HG03175 (cell line): ENCODE measurements around the gene IGFBP3.

Experiments
- ATAC-seq: cut with Tn5 transposase; IDR thresholded peaks from one replicate; pipeline ENCODE4 v1.9.1; 2021; ENCODE audit warnings: mild to moderate bottlenecking, moderate library complexity; ENCODE audit not compliant: unreplicated experiment

Gene IGFBP3

GRCh38 chr7:45923290-45923689 is 2.2 kb upstream of the IGFBP3 start:
- no peak for ATAC-seq

GRCh38 chr7:45922810-45923209 is 1.7 kb upstream of the IGFBP3 start:
- no peak for ATAC-seq

DNA sequence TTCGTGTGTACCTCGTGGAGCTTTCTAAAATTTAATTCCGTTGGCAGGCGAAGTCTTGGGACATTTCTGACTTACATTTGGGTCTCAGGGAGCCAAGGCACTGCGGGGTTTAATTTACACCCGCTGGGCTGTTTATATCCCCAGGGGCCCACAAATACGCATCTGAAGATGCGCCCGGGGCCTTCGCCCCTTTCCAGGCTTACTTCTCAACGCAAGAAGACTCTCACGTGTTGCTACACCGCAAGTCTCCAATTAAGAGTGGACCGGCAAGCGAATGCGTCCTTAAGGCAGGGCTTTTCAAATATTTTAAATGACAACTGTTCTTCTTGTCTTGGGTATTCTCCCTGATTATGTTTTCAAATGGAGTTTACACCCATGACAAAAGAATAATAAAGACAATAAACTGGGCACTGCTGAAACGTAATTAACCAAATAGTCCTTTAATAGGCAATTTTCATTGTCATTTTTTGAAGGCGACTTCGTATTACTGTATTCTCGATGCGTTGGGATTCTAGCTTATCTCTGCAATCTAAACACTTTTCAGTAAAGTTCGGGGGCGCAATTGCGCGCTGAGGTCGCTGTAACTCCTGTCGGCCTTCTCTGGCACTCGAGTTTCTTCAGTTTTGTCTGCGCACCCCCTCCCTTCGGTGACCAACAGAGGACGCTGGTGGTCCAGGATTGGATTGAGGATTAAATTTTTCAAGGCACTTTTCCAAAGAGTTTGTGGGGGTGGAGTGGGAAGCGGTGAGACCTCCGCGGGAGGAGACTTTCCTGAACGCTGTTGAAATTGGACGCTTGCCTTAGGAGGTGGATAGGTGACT is 837 bp upstream of the IGFBP3 start:
- ATAC-seq, result no peak

DNA sequence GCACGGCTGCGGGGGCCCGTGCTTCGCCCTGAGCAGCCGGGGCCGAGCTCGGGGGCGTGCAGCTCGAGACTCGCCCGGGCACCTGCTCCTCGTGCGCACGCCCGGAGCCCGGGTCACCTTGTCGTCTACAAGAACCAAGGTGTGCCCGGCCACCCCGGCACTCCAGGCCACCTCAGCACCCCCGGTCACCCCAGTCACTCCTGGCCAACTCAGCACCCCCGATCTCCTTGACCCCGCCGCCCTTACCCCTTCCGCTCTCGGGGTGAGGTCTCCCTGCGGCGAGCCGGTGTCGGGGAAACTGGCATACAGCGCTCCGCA is 268 bp upstream of the IGFBP3 start:
- no peak for ATAC-seq

DNA sequence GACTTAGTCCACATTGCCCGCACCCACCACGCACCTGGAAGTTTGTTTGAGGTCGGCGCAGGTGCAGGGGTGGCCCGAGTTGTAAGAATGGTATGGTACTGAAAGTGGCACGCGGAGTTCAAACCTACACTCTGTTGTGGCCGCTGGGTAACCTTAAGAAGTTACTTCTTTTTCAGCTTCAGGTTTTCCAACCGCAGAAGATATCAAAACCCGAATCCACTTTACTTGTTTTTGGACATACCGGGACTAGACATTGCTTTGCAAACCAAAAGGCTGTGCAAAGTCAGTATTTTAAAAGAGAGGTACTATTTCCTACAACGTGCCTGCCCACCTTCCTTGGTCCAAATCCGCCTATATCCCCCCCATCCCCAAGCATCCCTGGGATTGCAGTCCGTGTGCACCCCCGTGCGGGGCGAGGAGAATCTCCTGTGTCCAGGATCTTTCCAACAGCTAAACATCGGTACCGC is 1.0 kb downstream of the IGFBP3 start:
- ATAC-seq, result no peak

DNA sequence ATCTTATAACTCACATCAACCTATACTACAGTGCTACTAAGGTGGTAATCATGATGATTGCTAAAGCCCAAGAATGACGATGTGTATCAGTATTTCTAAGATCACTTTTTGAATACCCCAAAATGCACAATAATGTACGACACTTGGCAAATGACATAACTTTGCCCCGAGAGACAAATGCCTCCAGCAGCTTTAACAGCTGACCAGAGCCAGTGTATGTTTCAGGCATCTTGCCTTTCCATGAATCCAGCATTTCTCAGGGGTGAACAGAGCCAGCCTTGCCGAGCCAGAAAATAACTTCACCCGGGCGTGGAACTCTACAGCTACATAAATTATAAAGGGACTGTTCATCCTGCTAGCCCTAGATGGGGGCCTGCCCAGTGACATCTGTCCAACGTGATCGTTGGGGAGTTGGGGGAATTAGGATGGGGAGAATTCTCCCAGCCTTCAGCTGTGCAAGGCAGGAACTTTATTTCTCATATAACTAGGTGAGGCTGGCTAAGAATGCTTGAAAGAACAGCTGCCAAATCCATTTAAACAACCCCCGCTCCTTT is 1.8 kb downstream of the IGFBP3 start:
- no peak for ATAC-seq

DNA sequence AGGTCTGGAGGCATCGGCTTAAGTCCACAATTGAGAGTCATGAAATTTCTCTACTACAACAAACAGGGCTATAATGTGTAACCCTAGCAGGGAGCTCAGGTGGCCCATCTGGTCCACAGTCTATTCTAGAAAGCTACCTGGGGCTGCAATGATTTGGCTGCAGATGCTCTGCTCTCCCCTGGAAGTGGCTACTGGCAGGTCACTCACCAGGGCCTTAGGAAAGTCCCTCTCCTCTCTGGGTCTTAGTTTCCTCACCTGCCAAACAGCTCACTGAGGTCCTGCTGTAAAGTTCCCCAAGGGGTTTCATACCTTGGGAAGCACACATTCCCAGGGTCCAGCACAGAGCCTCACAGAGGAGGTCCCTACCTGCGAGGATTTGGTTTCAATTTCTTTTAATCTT is 2.5 kb downstream of the IGFBP3 start:
- no peak for ATAC-seq

DNA sequence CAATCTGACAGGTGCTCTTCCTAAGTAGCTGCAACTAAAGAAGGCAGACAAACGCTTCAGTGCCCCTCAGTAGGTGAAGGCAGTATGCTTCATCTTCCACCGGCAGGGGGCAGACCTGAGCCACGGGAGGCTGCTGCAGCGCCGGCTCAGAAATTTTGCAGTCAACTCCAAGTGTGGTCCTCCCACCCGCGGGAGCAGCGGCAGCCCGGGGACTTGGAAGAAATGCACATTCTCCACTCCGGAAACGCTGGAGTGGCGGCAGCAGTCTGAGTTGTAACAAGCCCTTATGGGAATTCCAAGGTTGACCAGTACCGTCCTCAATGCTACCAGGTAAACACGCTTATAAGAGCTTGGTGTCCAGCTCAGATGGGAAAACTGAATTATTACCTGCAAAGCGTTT is 3.4 kb downstream of the IGFBP3 start:
- ATAC-seq, result peak; percentile 81

DNA sequence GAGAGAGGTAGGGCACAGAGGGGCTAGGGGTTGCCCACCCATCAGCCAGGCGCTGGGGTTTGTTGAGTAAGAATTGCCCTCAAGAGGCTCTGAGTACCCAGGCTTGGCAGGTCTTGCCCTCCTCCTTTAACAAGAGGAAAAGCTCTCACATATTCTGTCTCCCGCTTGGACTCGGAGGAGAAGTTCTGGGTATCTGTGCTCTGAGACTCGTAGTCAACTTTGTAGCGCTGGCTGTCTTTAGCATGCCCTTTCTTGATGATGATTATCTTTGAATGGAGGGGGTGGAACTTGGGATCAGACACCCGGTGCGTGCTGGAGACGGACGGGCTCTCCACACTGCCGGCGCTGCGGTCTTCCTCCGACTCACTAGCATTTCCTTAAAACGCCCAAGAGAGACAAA is 4.0 kb downstream of the IGFBP3 start:
- ATAC-seq, result no peak

DNA sequence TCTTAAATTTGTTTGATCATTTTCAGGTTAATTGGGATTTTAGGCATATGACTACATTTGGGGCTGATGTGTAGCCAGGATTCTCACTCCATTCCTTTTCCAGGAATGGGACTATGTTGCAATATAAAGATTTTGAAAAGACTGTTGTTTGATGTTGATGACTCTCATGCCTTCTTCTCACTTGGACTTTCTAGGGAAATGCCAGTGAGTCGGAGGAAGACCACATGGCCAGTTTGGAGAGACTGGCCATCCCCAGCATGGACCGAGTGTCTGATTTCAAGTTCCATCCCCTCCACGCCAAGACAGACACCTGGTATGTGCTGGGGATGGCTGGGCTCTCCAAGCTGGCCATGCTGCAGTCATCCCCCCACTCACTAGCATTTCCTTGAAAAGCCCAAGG is 5.5 kb downstream of the IGFBP3 start:
- ATAC-seq, result no peak

GRCh38 chr7:45914911-45915310 is 6.2 kb downstream of the IGFBP3 start:
- no peak for ATAC-seq

- ATAC-seq, result no peak
Measured at GRCh38 chr7:45912972-45913371, 8.1 kb downstream of the IGFBP3 start.

DNA sequence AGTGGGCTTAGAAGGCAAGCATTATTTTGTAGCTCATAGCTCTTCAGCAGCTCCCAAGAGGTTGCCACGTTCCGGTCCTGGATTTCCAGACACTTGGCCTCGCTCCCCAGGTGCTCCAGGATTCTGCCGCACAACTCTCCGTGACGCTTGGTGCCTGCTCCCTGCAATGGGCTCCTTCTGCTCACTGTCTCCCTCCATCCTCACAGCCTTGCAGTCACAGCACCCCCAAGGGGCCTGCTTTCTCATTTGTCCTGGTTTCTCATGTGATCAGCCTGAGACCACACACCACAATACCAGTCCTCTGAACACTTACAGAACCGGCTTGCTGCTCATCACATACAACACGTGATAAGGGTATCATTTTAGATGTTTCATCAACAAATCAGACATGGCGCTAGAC is 9.8 kb downstream of the IGFBP3 start:
- no peak for ATAC-seq

- ATAC-seq, result no peak
Measured at GRCh38 chr7:45910855-45911254, 10.2 kb downstream of the IGFBP3 start.

DNA sequence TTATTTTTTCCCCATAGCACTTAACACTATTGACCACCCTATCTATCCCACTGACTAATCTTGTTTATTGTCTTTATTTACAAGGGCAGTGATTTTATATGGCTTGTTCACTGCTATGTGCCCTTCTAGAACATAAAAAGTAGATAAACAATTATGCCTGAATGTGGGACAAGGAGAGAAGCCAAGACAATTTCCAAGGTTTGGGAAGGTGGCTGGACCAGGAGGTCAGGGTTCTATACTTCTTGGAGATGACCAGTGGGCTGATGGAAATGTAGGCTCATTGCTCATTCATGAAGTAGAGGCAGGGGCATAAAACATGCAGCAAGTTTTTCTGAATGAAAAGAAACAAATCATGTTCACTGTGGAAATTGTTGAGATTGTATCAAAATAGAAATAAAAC is 11.5 kb downstream of the IGFBP3 start:
- no peak for ATAC-seq

GRCh38 chr7:45902820-45903219 is 18.3 kb downstream of the IGFBP3 start:
- no peak for ATAC-seq

- no peak for ATAC-seq
Measured at GRCh38 chr7:45901566-45901965, 19.5 kb downstream of the IGFBP3 start.

- no peak for ATAC-seq
Measured at GRCh38 chr7:45898222-45898621, 22.9 kb downstream of the IGFBP3 start.

DNA sequence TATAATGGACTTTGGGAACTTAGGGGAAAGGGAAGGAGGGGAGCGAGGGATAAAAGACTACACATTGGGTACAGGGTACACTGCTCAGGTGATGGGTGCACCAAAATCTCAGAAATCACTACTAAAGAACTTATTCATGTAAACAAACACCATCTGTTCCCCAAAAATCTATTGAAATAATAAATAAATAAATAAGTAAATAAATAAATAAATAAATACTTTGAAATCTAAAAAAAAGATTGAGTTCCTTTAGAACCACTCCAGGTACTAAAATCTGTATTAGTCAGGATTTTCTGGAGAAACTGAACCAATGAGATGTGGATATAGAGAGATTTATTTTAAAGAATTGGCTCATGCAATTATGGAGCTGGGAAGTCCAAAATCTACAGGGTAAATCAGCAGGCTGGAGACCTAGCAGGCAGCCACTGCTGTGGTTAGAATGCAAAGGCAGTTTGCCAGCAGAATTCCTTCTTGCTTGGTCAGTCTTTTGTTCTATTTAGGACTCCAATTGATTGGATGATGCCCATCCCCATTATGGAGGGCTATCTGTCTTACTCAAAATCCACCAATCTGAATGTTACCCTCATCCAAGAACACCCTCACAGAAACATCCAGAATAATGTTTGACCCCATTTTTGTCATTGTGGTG is 23.9 kb downstream of the IGFBP3 start:
- ATAC-seq, result no peak

DNA sequence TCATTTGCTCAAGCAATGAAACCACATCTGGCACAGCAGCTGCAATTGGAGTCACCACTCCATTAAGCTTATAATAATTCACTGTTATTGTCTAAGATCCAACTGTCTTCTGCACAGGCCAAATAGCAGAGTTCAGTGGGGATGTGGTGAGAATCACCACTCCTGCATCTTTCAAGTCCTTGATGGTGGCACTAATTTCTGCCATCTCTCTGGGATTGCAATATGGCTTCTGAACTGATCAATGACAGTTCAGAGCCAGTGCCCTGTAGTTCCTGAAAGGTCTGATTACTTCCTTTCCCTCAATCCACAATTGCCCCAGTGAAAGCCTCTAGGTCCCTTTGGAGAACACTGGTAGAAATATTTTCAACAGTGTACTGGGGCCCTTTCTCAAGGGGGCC is 26.4 kb downstream of the IGFBP3 start:
- ATAC-seq, result no peak

- ATAC-seq, result no peak
Measured at GRCh38 chr7:45893996-45894664, 26.9 kb downstream of the IGFBP3 start.
